Activated CD4-positive, alpha-beta T cell treated with anti-CD3 and anti-CD28 coated beads for 36 hours (primary cell): ENCODE measurements around the gene RAB31. TPM values are rescaled to one million over a fixed set of nuclear protein-coding genes. Genes with fewer than 3 reads are reported as not detected.
"Not testable (repeated sequence)": the region's sequence is repeated elsewhere in the genome, so short reads cannot be mapped to it uniquely, and the experiment has no call there.

Source experiments
- ATAC-seq: fragments of 200-7000 bp; cut with Tn5 transposase; one replicate; pipeline ENCODE4 v1.10.0; 2021; ENCODE audit warnings: mild to moderate bottlenecking, moderate library complexity
- CTCF ChIA-PET: fragments of 350-600 bp; sonication (Branson Sonifier 250); formaldehyde crosslinking; loops from one replicate; lab custom pipeline; 2021; ENCODE audit warnings: antibody characterized with exemption; lab: Charles Lee
- POLR2A ChIA-PET: fragments of 350-600 bp; sonication (Branson Sonifier 250); formaldehyde crosslinking; loops from one replicate; lab custom pipeline; 2021; ENCODE audit warnings: antibody characterized with exemption, inconsistent platforms; lab: Charles Lee
- DNase-seq: peaks from one replicate; pipeline ENCODE4 v3.0.0-alpha.2; 2020
- H3K27ac Mint-ChIP-seq: one replicate; pipeline ENCODE4 v1.8.0; 2021; ENCODE audit warnings: mixed read lengths
- H3K27me3 Mint-ChIP-seq: one replicate; pipeline ENCODE4 v1.8.0; 2021; ENCODE audit warnings: mixed read lengths
- H3K36me3 Mint-ChIP-seq: one replicate; pipeline ENCODE4 v1.8.0; 2021; ENCODE audit warnings: low read depth, mixed read lengths
- H3K4me1 Mint-ChIP-seq: one replicate; pipeline ENCODE4 v1.8.0; 2021; ENCODE audit warnings: mixed read lengths
- H3K4me3 Mint-ChIP-seq: one replicate; pipeline ENCODE4 v1.8.0; 2021; ENCODE audit warnings: mild to moderate bottlenecking, moderate library complexity, mixed read lengths
- H3K9me3 Mint-ChIP-seq: one replicate; pipeline ENCODE4 v1.8.0; 2021; ENCODE audit warnings: low read depth, mixed read lengths
- intact Hi-C, 2 experiments: fragments of 100-400 bp; cut with DNase I in 1 of 2; cut with micrococcal nuclease in 1 of 2; formaldehyde crosslinking; loops; one replicate each; pipeline versions ENCODE4 v1.14.2 to v1.15.1; 2022 to 2024; cut with DNase I, micrococcal nuclease
- total RNA-seq, 2 experiments: library from RNA; stranded (reverse); gene quantifications; one replicate each; pipeline ENCODE4 v1.2.3, GENCODE V29; 2021

RAB31 gene
- total RNA-seq, 2 experiments from 2014 or later = 0.48 to 1.8 TPM

GRCh38 chr18:9766740-9767139 is 58.6 kb downstream of the RAB31 start:
- DNase-seq (no peak), ATAC-seq (no peak)
- CTCF ChIA-PET = no interaction called here
- Mint-ChIP-seq H3K36me3 (no peaks in the 10 kb centered on the region), H3K4me1 (no peaks in the 10 kb centered on the region), H3K4me3 (no peak overlapping the region), H3K27ac (no peak overlapping the region), H3K9me3 (no peaks in the 10 kb centered on the region), H3K27me3 (peaks cover 8% of the 10 kb centered on the region)
- POLR2A ChIA-PET = no interaction called here
- intact Hi-C loops = no loop called here

- H3K4me3 Mint-ChIP-seq, H3K27me3 Mint-ChIP-seq, H3K4me1 Mint-ChIP-seq, POLR2A ChIA-PET, H3K9me3 Mint-ChIP-seq, intact Hi-C loops, ATAC-seq, CTCF ChIA-PET, DNase-seq, H3K36me3 Mint-ChIP-seq, H3K27ac Mint-ChIP-seq: not testable (repeated sequence)
Observed at GRCh38 chr18:9768071-9768691, 60.1 kb downstream of the RAB31 start.

- CTCF ChIA-PET = interaction anchor here (0.7 to 1.3 kb wide), 3 partner anchors 15 to 202 kb away, joined by 3 to 4 read pairs (median 4); no protein-coding TSS in a partner anchor
- H3K36me3 Mint-ChIP-seq, ATAC-seq, H3K4me3 Mint-ChIP-seq, H3K4me1 Mint-ChIP-seq, POLR2A ChIA-PET, H3K9me3 Mint-ChIP-seq, DNase-seq, H3K27me3 Mint-ChIP-seq, H3K27ac Mint-ChIP-seq: not testable (repeated sequence)
- intact Hi-C loops = loop anchor here in 1 of 2 experiments (2.0 kb wide), 2 partner anchors 157 to 195 kb away; no protein-coding TSS in a partner anchor
Observed at GRCh38 chr18:9770111-9770510, 62.0 kb downstream of the RAB31 start.

- ATAC-seq (peak; percentile 79), DNase-seq (peak; percentile 80)
- intact Hi-C loops = loop anchor here in 1 of 2 experiments (2.0 kb wide), 2 partner anchors 159 to 197 kb away; no protein-coding TSS in a partner anchor
- Mint-ChIP-seq H3K4me1 (no peaks in the 10 kb centered on the region), H3K27me3 (peaks cover 10% of the 10 kb centered on the region), H3K27ac (no peak overlapping the region), H3K36me3 (no peaks in the 10 kb centered on the region), H3K9me3 (no peaks in the 10 kb centered on the region), H3K4me3 (no peak overlapping the region)
- ChIA-PET POLR2A (interaction anchor here (0.6 kb wide), 1 partner anchor 910 kb away, joined by 4 read pairs; no protein-coding TSS in a partner anchor), CTCF (interaction anchor here (0.6 to 1.3 kb wide), 5 partner anchors 26 to 203 kb away, joined by 3 to 4 read pairs (median 3); no protein-coding TSS in a partner anchor)
Observed at GRCh38 chr18:9771261-9771976, 63.3 kb downstream of the RAB31 start.

GRCh38 chr18:9771977-9772660 is 64.0 kb downstream of the RAB31 start:
- no peaks in the 10 kb centered on the region for H3K36me3 Mint-ChIP-seq
- ChIA-PET POLR2A (interaction anchor here (0.6 kb wide), 1 partner anchor 909 kb away, joined by 4 read pairs; no protein-coding TSS in a partner anchor), CTCF (interaction anchor here (0.6 to 1.3 kb wide), 3 partner anchors 146 to 197 kb away, joined by 3 to 4 read pairs (median 3); no protein-coding TSS in a partner anchor)
- intact Hi-C loops = loop anchor here in 1 of 2 experiments (2.0 kb wide), 2 partner anchors 159 to 197 kb away; no protein-coding TSS in a partner anchor
- no peak overlapping the region for H3K4me3 Mint-ChIP-seq
- no peak overlapping the region for H3K27ac Mint-ChIP-seq
- H3K9me3 Mint-ChIP-seq = no peaks in the 10 kb centered on the region
- ATAC-seq (no peak), DNase-seq (no peak)
- peaks cover 10% of the 10 kb centered on the region for H3K27me3 Mint-ChIP-seq
- no peaks in the 10 kb centered on the region for H3K4me1 Mint-ChIP-seq

GRCh38 chr18:9772847-9773677 is 65.0 kb downstream of the RAB31 start:
- no peak for DNase-seq
- POLR2A ChIA-PET = no interaction called here
- H3K4me1 Mint-ChIP-seq = no peaks in the 10 kb centered on the region

GRCh38 chr18:9774150-9774549 is 66.0 kb downstream of the RAB31 start:
- DNase-seq = no peak
- intact Hi-C loops = no loop called here
- no peak overlapping the region for H3K4me3 Mint-ChIP-seq
- H3K27ac Mint-ChIP-seq = no peak overlapping the region
- CTCF ChIA-PET = interaction anchor here (1.1 kb wide), 1 partner anchor 75 kb away, joined by 3 read pairs; no protein-coding TSS in a partner anchor
- H3K4me1 Mint-ChIP-seq = no peaks in the 10 kb centered on the region
- ATAC-seq = no peak
- POLR2A ChIA-PET = interaction anchor here (0.6 kb wide), 1 partner anchor 1829 kb away, joined by 3 read pairs; no protein-coding TSS in a partner anchor
- H3K9me3 Mint-ChIP-seq = no peaks in the 10 kb centered on the region
- H3K27me3 Mint-ChIP-seq = peaks cover 10% of the 10 kb centered on the region
- no peaks in the 10 kb centered on the region for H3K36me3 Mint-ChIP-seq

More at GRCh38 chr18:9772847-9773677, 65.0 kb downstream of the RAB31 start:
- H3K27me3 Mint-ChIP-seq = peaks cover 9% of the 10 kb centered on the region
- no peaks in the 10 kb centered on the region for H3K9me3 Mint-ChIP-seq
- H3K36me3 Mint-ChIP-seq = no peaks in the 10 kb centered on the region
- CTCF ChIA-PET = interaction anchor here (0.6 to 1.3 kb wide), 6 partner anchors 36 to 198 kb away, joined by 3 to 5 read pairs (median 4); no protein-coding TSS in a partner anchor
- H3K27ac Mint-ChIP-seq = no peak overlapping the region
- ATAC-seq = no peak
- no peak overlapping the region for H3K4me3 Mint-ChIP-seq
- intact Hi-C loops = no loop called here

GRCh38 chr18:9775178-9775577 is 67.1 kb downstream of the RAB31 start:
- intact Hi-C loops = no loop called here
- Mint-ChIP-seq H3K27me3 (peaks cover 7% of the 10 kb centered on the region), H3K4me3 (no peak overlapping the region), H3K4me1 (no peaks in the 10 kb centered on the region), H3K9me3 (no peaks in the 10 kb centered on the region), H3K27ac (no peak overlapping the region), H3K36me3 (no peaks in the 10 kb centered on the region)
- CTCF ChIA-PET = no interaction called here
- no peak for DNase-seq
- POLR2A ChIA-PET = no interaction called here
- ATAC-seq = no peak

GRCh38 chr18:9779630-9780029 is 71.5 kb downstream of the RAB31 start:
- Mint-ChIP-seq H3K36me3 (no peaks in the 10 kb centered on the region), H3K4me3 (no peak overlapping the region), H3K9me3 (no peaks in the 10 kb centered on the region), H3K27me3 (peaks cover 2% of the 10 kb centered on the region), H3K4me1 (no peaks in the 10 kb centered on the region), H3K27ac (no peak overlapping the region)
- ChIA-PET POLR2A (no interaction called here), CTCF (no interaction called here)
- ATAC-seq (no peak), DNase-seq (no peak)
- intact Hi-C loops = no loop called here

GRCh38 chr18:9782073-9782857 is 74.2 kb downstream of the RAB31 start:
- POLR2A ChIA-PET = no interaction called here
- Mint-ChIP-seq H3K36me3 (no peaks in the 10 kb centered on the region), H3K9me3 (no peaks in the 10 kb centered on the region), H3K27me3 (peaks cover 6% of the 10 kb centered on the region), H3K4me1 (no peaks in the 10 kb centered on the region), H3K27ac (no peak overlapping the region), H3K4me3 (no peak overlapping the region)
- CTCF ChIA-PET = interaction anchor here (0.5 to 0.7 kb wide), 2 partner anchors 9 to 1068 kb away, joined by 3 read pairs; no protein-coding TSS in a partner anchor
- DNase-seq (no peak), ATAC-seq (no peak)
- intact Hi-C loops = no loop called here
